Ishikawa (cell line): Measurements from ENCODE around the gene TMEM30B.

Experiments
- CEBPB ChIP-seq: IDR thresholded peaks from 2 replicates; pipeline ENCODE4 v1.6.1; 2012
- CREB1 ChIP-seq: IDR thresholded peaks from 2 replicates; pipeline ENCODE4 v1.6.1; 2012; ENCODE audit warnings: low read depth
- EGR1 ChIP-seq: IDR thresholded peaks from 2 replicates; pipeline ENCODE4 v1.6.1; 2012
- EP300 ChIP-seq: IDR thresholded peaks from 2 replicates; pipeline ENCODE4 v1.6.1; 2012; ENCODE audit warnings: borderline replicate concordance
- FOXM1 ChIP-seq: IDR thresholded peaks from 2 replicates; pipeline ENCODE4 v1.6.1; 2012; ENCODE audit warnings: low read depth, borderline replicate concordance
- NFIC ChIP-seq: IDR thresholded peaks from 2 replicates; pipeline ENCODE4 v1.6.1; 2012
- RAD21 ChIP-seq: IDR thresholded peaks from 2 replicates; pipeline ENCODE4 v1.6.1; 2012; ENCODE audit warnings: low read depth
- TAF1 ChIP-seq: IDR thresholded peaks from 2 replicates; pipeline ENCODE4 v1.6.1; 2012; ENCODE audit warnings: low read depth, mild to moderate bottlenecking
- TCF12 ChIP-seq: IDR thresholded peaks from 2 replicates; pipeline ENCODE4 v1.6.1; 2012; ENCODE audit warnings: low read depth
- TEAD4 ChIP-seq: IDR thresholded peaks from 2 replicates; pipeline ENCODE4 v1.6.1; 2012
- YY1 ChIP-seq: IDR thresholded peaks from 2 replicates; pipeline ENCODE4 v1.6.1; 2012; ENCODE audit warnings: low read depth
- ZBTB7A ChIP-seq: IDR thresholded peaks from 2 replicates; pipeline ENCODE4 v1.6.1; 2012; ENCODE audit warnings: low read depth
- TF ChIP-seq, protein P1 (sequence below): IDR thresholded peaks from 2 replicates; pipeline ENCODE4 v1.6.1; 2012
- TF ChIP-seq, protein P2 (sequence below): IDR thresholded peaks from 2 replicates; pipeline ENCODE4 v1.6.1; 2012
- TF ChIP-seq, protein P3 (sequence below): IDR thresholded peaks from 2 replicates; pipeline ENCODE4 v1.6.1; 2012; ENCODE audit warnings: low read depth, mild to moderate bottlenecking

Gene TMEM30B

DNA sequence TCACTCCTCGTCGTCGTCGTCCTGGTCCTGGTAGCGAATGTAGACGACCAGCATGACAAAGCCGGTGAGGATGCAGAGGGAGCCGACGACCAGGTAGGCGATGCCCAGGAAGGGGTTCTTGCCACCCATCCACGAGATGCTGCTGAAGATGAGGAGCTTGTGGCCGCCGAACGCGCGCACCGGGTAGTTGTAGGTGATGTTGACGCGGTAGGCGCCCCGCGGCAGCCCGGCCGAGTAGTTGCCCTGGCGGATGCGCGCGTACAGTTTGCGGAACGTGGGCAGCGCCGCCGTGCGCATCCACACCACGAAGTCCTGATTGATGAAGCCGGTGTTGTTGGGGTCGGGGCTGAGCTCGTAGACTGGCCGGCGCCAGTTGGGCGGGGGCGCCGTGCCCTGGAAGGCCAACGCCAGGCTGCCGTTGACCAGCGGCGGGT is 1.0 kb downstream of the TMEM30B start:
- TF ChIP-seq, protein P1, sequence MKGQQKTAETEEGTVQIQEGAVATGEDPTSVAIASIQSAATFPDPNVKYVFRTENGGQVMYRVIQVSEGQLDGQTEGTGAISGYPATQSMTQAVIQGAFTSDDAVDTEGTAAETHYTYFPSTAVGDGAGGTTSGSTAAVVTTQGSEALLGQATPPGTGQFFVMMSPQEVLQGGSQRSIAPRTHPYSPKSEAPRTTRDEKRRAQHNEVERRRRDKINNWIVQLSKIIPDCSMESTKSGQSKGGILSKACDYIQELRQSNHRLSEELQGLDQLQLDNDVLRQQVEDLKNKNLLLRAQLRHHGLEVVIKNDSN = no peak
- no peak for TF ChIP-seq ZBTB7A
- TF ChIP-seq, protein P2, sequence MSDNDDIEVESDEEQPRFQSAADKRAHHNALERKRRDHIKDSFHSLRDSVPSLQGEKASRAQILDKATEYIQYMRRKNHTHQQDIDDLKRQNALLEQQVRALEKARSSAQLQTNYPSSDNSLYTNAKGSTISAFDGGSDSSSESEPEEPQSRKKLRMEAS = no peak

DNA sequence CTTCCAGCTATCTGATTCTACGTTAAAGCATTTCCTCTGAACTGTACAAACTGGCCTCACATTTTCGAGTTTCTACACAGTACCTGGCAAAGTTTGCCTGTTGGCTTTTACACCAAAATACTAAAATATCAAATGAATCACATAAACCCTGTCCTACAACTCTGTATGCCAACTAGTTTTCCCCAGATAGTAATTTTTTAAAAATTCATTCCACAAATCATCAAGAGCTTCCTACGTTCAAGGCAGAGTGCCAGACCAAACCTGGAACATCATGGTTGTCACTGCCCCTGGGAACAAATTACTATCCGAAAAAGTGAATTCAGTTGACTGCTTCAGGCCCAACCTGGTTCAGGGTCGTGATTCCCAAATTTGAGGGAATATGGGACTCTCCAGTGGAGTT is 2.1 kb downstream of the TMEM30B start:
- TF ChIP-seq, protein P2 = no peak
- TF ChIP-seq, protein P3, sequence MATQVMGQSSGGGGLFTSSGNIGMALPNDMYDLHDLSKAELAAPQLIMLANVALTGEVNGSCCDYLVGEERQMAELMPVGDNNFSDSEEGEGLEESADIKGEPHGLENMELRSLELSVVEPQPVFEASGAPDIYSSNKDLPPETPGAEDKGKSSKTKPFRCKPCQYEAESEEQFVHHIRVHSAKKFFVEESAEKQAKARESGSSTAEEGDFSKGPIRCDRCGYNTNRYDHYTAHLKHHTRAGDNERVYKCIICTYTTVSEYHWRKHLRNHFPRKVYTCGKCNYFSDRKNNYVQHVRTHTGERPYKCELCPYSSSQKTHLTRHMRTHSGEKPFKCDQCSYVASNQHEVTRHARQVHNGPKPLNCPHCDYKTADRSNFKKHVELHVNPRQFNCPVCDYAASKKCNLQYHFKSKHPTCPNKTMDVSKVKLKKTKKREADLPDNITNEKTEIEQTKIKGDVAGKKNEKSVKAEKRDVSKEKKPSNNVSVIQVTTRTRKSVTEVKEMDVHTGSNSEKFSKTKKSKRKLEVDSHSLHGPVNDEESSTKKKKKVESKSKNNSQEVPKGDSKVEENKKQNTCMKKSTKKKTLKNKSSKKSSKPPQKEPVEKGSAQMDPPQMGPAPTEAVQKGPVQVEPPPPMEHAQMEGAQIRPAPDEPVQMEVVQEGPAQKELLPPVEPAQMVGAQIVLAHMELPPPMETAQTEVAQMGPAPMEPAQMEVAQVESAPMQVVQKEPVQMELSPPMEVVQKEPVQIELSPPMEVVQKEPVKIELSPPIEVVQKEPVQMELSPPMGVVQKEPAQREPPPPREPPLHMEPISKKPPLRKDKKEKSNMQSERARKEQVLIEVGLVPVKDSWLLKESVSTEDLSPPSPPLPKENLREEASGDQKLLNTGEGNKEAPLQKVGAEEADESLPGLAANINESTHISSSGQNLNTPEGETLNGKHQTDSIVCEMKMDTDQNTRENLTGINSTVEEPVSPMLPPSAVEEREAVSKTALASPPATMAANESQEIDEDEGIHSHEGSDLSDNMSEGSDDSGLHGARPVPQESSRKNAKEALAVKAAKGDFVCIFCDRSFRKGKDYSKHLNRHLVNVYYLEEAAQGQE = no peak
- TF ChIP-seq TCF12 = no peak
- TF ChIP-seq NFIC = no peak
- TF ChIP-seq, protein P1 = no peak
- TF ChIP-seq RAD21 = no peak
- TF ChIP-seq CREB1 = no peak
- TF ChIP-seq EGR1 = no peak
- TF ChIP-seq YY1 = no peak
- no peak for TF ChIP-seq TEAD4
- no peak for TF ChIP-seq EP300
- TF ChIP-seq CEBPB = no peak
- no peak for TF ChIP-seq TAF1
- TF ChIP-seq ZBTB7A = no peak
- TF ChIP-seq FOXM1 = no peak

DNA sequence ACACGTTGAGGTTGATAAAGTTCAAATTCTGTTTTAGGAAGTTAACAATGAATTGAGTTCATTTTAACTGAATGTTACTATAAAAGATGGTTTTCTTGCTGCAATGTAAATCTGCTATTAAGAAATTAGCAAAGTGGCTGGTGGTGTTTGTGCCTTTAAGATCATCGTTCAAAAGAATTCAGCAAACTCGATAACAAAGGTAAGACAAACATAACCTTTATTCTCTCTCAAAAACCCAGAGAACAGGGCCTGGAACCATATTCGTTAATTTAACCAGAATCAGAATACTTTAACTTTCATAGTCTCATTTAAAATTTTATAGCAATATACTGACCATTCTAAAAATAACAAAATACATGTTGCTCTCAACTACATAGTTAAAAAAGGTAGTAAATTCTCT is 3.4 kb downstream of the TMEM30B start:
- TF ChIP-seq, protein P1 = no peak
- TF ChIP-seq CEBPB = no peak

DNA sequence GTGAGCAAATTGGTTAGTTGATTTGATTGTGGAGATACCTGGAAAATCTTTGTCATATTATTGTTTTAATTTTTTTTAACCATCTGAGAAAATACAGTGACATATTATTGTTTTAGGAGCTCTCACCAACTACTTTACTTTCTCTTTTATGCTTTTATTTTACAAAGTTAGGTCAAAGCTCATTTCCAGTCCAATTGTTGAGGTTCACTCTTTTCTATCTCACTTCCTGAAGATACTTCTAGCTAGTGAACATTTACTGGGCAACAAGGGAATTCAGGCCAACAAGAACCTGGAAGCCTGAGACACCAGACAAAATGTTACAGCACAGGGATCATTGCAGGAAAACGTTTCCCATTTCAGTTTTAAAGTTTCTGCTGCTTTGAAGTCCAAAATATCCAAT is 3.9 kb downstream of the TMEM30B start:
- TF ChIP-seq TEAD4 (no peak), TAF1 (no peak), CEBPB (no peak), TCF12 (no peak), NFIC (no peak), EP300 (no peak), EGR1 (no peak), RAD21 (no peak), CREB1 (no peak), FOXM1 (no peak), YY1 (no peak), ZBTB7A (no peak)
- TF ChIP-seq, protein P2 = no peak
- TF ChIP-seq, protein P3 = no peak
- TF ChIP-seq, protein P1 = no peak

DNA sequence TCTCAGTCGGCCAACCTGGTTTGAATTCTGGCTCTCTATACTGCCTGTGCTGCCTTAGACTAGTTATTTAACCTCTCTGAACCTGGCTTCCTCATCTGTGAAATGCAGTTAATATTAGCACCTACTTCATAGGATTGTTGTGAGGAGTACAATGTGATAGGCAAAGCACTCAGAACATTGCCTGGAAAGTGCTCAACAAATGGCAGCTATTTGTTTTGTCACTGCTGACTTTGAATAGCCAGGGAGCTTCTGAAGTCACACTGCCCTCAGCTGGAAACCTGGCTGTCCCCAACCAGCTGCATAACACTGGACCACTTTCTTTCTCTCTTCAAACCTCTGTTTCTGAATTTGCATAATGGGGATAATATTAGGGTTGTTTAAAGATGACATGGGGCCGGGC is 9.6 kb downstream of the TMEM30B start:
- TF ChIP-seq, protein P2 = no peak
- TF ChIP-seq CEBPB (no peak), FOXM1 (no peak), TCF12 (no peak), ZBTB7A (no peak), RAD21 (no peak), TEAD4 (no peak), EP300 (no peak), CREB1 (no peak), YY1 (no peak), EGR1 (no peak)
